Trophoblast cell (in vitro differentiated cells and primary cell): Measurements from ENCODE around the gene MUS81.

Source experiments
- DNase-seq, 2 donors: peaks; one replicate each; pipeline ENCODE4 v3.0.0-alpha.2; 2016
- H2AFZ ChIP-seq: 2 replicates; pipeline ENCODE4 v1.6.1; 2013; ENCODE audit warnings: low read length, moderate library complexity, mild to moderate bottlenecking; ENCODE audit not compliant: insufficient read depth, poor library complexity
- H2AK5ac ChIP-seq: 2 replicates; pipeline ENCODE4 v1.6.1; 2013; ENCODE audit warnings: mild to moderate bottlenecking, low read length
- H2BK120ac ChIP-seq: 2 replicates; pipeline ENCODE4 v1.6.1; 2013; ENCODE audit warnings: low read length, mild to moderate bottlenecking, moderate library complexity; ENCODE audit not compliant: insufficient read depth, poor library complexity
- H2BK12ac ChIP-seq: 2 replicates; pipeline ENCODE4 v1.6.1; 2013; ENCODE audit warnings: mild to moderate bottlenecking, low read length, moderate library complexity
- H2BK5ac ChIP-seq: 2 replicates; pipeline ENCODE4 v1.6.1; 2013; ENCODE audit warnings: low read length, low read depth, moderate library complexity, mild to moderate bottlenecking; ENCODE audit not compliant: poor library complexity
- H3K14ac ChIP-seq: 2 replicates; pipeline ENCODE4 v1.6.1; 2013; ENCODE audit warnings: mild to moderate bottlenecking, low read length
- H3K18ac ChIP-seq: 2 replicates; pipeline ENCODE4 v1.6.1; 2013; ENCODE audit warnings: mild to moderate bottlenecking, low read length
- H3K23ac ChIP-seq: 2 replicates; pipeline ENCODE4 v1.6.1; 2013; ENCODE audit warnings: low read length
- H3K27ac ChIP-seq: 2 replicates; pipeline ENCODE4 v1.5.1; 2013; ENCODE audit warnings: low read depth, mild to moderate bottlenecking, inconsistent platforms, low read length, moderate library complexity
- H3K27me3 ChIP-seq: 2 replicates; pipeline ENCODE4 v1.6.1; 2013; ENCODE audit warnings: inconsistent platforms, mild to moderate bottlenecking, low read length, moderate library complexity; ENCODE audit not compliant: insufficient read depth
- H3K36me3 ChIP-seq, 2 experiments: 1 replicate in 1 of 2; 2 replicates in 1 of 2; pipeline ENCODE4 v1.6.1; 2013; ENCODE audit warnings: low read length in 2 of 2, mild to moderate bottlenecking in 2 of 2, moderate library complexity in 1 of 2; ENCODE audit not compliant: insufficient read depth in 2 of 2, control insufficient read depth in 1 of 2
- H3K4ac ChIP-seq: 2 replicates; pipeline ENCODE4 v1.6.1; 2013; ENCODE audit warnings: low read depth, mild to moderate bottlenecking, low read length, moderate library complexity
- H3K4me1 ChIP-seq, 2 experiments: 1 replicate in 1 of 2; 2 replicates in 1 of 2; pipeline ENCODE4 v1.6.1; 2013; ENCODE audit warnings: low read length in 2 of 2, mild to moderate bottlenecking in 2 of 2, moderate library complexity in 1 of 2; ENCODE audit not compliant: insufficient read depth in 2 of 2, control insufficient read depth in 1 of 2
- H3K4me2 ChIP-seq: 2 replicates; pipeline ENCODE4 v1.6.1; 2013; ENCODE audit warnings: inconsistent platforms, mild to moderate bottlenecking, low read length, moderate library complexity
- H3K4me3 ChIP-seq: 2 replicates; pipeline ENCODE4 v1.5.1; 2013; ENCODE audit warnings: mild to moderate bottlenecking, low read depth, low read length, inconsistent platforms
- H3K79me1 ChIP-seq: one replicate; pipeline ENCODE4 v1.6.1; 2013; ENCODE audit warnings: low read length
- H3K79me2 ChIP-seq: 2 replicates; pipeline ENCODE4 v1.6.1; 2013; ENCODE audit warnings: low read length, mild to moderate bottlenecking; ENCODE audit not compliant: control insufficient read depth, insufficient read depth, poor library complexity
- H3K9ac ChIP-seq: 2 replicates; pipeline ENCODE4 v1.6.1; 2013; ENCODE audit warnings: mild to moderate bottlenecking, low read length
- H3K9me3 ChIP-seq: 2 replicates; pipeline ENCODE4 v1.6.1; 2013; ENCODE audit warnings: low read depth, mild to moderate bottlenecking, control low read depth, inconsistent platforms, low read length; ENCODE audit not compliant: insufficient read depth
- H4K12ac ChIP-seq: 2 replicates; pipeline ENCODE4 v1.6.1; 2013; ENCODE audit warnings: low read depth, mild to moderate bottlenecking, low read length, moderate library complexity
- H4K8ac ChIP-seq: 2 replicates; pipeline ENCODE4 v1.6.1; 2013; ENCODE audit warnings: low read depth, mild to moderate bottlenecking, low read length, moderate library complexity
- H4K91ac ChIP-seq: one replicate; pipeline ENCODE4 v1.6.1; 2013; ENCODE audit warnings: low read depth, mild to moderate bottlenecking, low read length, moderate library complexity
- WGBS: extraction: QIAGEN DNeasy Blood & Tissue Kit; methylation state at CpG from one replicate; pipeline ENCODE4 v1.1.7; 2013; ENCODE audit warnings: missing lambda C conversion rate; ENCODE audit not compliant: insufficient read length, insufficient coverage; ENCODE audit errors: extremely low coverage; 5-methylcytosine and 5-hydroxymethylcytosine counted together

Gene MUS81

GRCh38 chr11:65849366-65849765 is 10.9 kb upstream of the MUS81 start:
- H3K4me3 ChIP-seq, result no peak overlapping the region
- peak in 1 of 2 donors; percentile 38 for DNase-seq
- H3K79me1 ChIP-seq, result no peaks in the 10 kb centered on the region
- no peak overlapping the region for H4K91ac ChIP-seq
- peaks cover 6% of the 10 kb centered on the region for H3K9me3 ChIP-seq
- no peak overlapping the region for H3K18ac ChIP-seq
- H3K4me2 ChIP-seq, result no peak overlapping the region
- WGBS, result no CpG with 5 or more reads among the region's 8 CpGs
- H3K23ac ChIP-seq, result no peak overlapping the region
- H2BK5ac ChIP-seq, result no peak overlapping the region
- no peaks in the 10 kb centered on the region for H3K27me3 ChIP-seq
- H2AFZ ChIP-seq, result no peak overlapping the region
- no peak overlapping the region for H2BK120ac ChIP-seq
- no peak overlapping the region for H3K4ac ChIP-seq
- H3K14ac ChIP-seq, result no peak overlapping the region
- peaks cover 30 to 35% of the 10 kb centered on the region in 2 experiments for H3K36me3 ChIP-seq
- no peaks in the 10 kb centered on the region for H3K4me1 ChIP-seq
- H3K27ac ChIP-seq, result no peak overlapping the region
- no peak overlapping the region for H2BK12ac ChIP-seq
- H4K12ac ChIP-seq, result no peak overlapping the region
- no peak overlapping the region for H3K9ac ChIP-seq
- H4K8ac ChIP-seq, result no peak overlapping the region
- H2AK5ac ChIP-seq, result no peak overlapping the region
- H3K79me2 ChIP-seq, result no peaks in the 10 kb centered on the region

- Histone ChIP-seq H4K12ac (no peak overlapping the region), H2BK120ac (no peak overlapping the region), H2AK5ac (no peak overlapping the region), H3K36me3 (peaks cover 34 to 39% of the 10 kb centered on the region in 2 experiments), H3K18ac (no peak overlapping the region), H3K4me3 (no peak overlapping the region), H3K23ac (no peak overlapping the region), H3K27ac (no peak overlapping the region), H3K4me1 (no peaks in the 10 kb centered on the region), H3K4me2 (no peak overlapping the region), H4K91ac (no peak overlapping the region), H4K8ac (no peak overlapping the region), H3K79me1 (no peaks in the 10 kb centered on the region), H2BK12ac (no peak overlapping the region), H3K4ac (no peak overlapping the region), H3K9me3 (peaks cover 7% of the 10 kb centered on the region), H3K14ac (no peak overlapping the region), H3K27me3 (no peaks in the 10 kb centered on the region), H2BK5ac (no peak overlapping the region), H2AFZ (no peak overlapping the region), H3K9ac (no peak overlapping the region), H3K79me2 (no peaks in the 10 kb centered on the region)
- no CpG with 5 or more reads among the region's 16 CpGs for WGBS
- DNase-seq, result no peak
Observed at GRCh38 chr11:65849771-65850216, 10.4 kb upstream of the MUS81 start.

GRCh38 chr11:65850217-65851082 is 9.8 kb upstream of the MUS81 start:
- Histone ChIP-seq H3K18ac (no peak overlapping the region), H2BK12ac (no peak overlapping the region), H4K8ac (no peak overlapping the region), H3K27me3 (no peaks in the 10 kb centered on the region), H3K14ac (no peak overlapping the region), H3K4me2 (no peak overlapping the region), H3K27ac (no peak overlapping the region), H2AFZ (no peak overlapping the region), H3K23ac (no peak overlapping the region), H2BK5ac (no peak overlapping the region), H2AK5ac (no peak overlapping the region), H4K12ac (no peak overlapping the region), H3K4me3 (no peak overlapping the region), H3K79me1 (no peaks in the 10 kb centered on the region), H3K9me3 (peaks cover 7% of the 10 kb centered on the region), H3K9ac (no peak overlapping the region), H2BK120ac (no peak overlapping the region), H3K36me3 (peaks cover 40 to 46% of the 10 kb centered on the region in 2 experiments), H3K79me2 (no peaks in the 10 kb centered on the region), H3K4ac (no peak overlapping the region), H4K91ac (no peak overlapping the region), H3K4me1 (no peaks in the 10 kb centered on the region)
- WGBS, result no CpG with 5 or more reads among the region's 20 CpGs
- DNase-seq, result no peak

- DNase-seq, result no peak
- H3K9me3 ChIP-seq, result peaks cover 7% of the 10 kb centered on the region
- H2BK12ac ChIP-seq, result no peak overlapping the region
- H3K27ac ChIP-seq, result no peak overlapping the region
- H2BK120ac ChIP-seq, result no peak overlapping the region
- H3K4me3 ChIP-seq, result no peak overlapping the region
- no peaks in the 10 kb centered on the region for H3K79me1 ChIP-seq
- H4K91ac ChIP-seq, result no peak overlapping the region
- H3K27me3 ChIP-seq, result no peaks in the 10 kb centered on the region
- H2BK5ac ChIP-seq, result no peak overlapping the region
- peaks cover 2 to 4% of the 10 kb centered on the region in 2 experiments for H3K4me1 ChIP-seq
- peaks cover 47 to 52% of the 10 kb centered on the region in 2 experiments for H3K36me3 ChIP-seq
- no peak overlapping the region for H3K18ac ChIP-seq
- H3K4ac ChIP-seq, result no peak overlapping the region
- no peak overlapping the region for H3K14ac ChIP-seq
- H4K12ac ChIP-seq, result no peak overlapping the region
- WGBS, result no CpG with 5 or more reads among the region's 14 CpGs
- no peak overlapping the region for H2AK5ac ChIP-seq
- H3K79me2 ChIP-seq, result peaks cover 2% of the 10 kb centered on the region
- H3K4me2 ChIP-seq, result no peak overlapping the region
- no peak overlapping the region for H2AFZ ChIP-seq
- no peak overlapping the region for H4K8ac ChIP-seq
- no peak overlapping the region for H3K23ac ChIP-seq
- no peak overlapping the region for H3K9ac ChIP-seq
Observed at GRCh38 chr11:65851083-65851579, 9.1 kb upstream of the MUS81 start.
